NCI-H446 (cell line): ENCODE data around the gene STX8.
A peak's percentile ranks its signal among the peaks of the same experiment; 100 is the strongest.

Source experiments
- DNase-seq, 2 experiments: peaks; one replicate each; lab custom pipeline; 2025; lab: John Stamatoyannopoulos, UW

The STX8 gene

DNA sequence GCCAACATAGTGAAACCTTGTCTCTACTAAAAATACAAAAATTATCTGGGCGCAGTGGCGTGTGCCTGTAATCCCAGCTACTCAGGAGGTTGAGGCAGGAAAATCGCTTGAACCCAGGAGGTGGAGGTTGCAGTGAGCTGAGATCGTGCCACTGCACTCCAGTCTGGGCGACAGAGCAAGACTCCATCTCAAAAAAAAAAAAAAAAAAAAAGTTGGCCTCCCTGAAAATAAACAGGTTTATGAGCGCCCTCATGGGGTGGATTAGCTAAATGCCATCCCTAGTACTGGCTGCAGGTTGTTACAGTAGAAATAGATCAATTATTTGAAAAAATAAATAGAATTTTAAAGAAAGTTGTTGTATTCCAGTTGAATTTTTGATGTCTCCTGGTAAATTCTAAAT lies 20.9 kb downstream of the STX8 start:
- peak in 1 of 2 experiments; percentile 57 for DNase-seq

GRCh38 chr17:9553596-9553995 lies 22.0 kb downstream of the STX8 start:
- DNase-seq, result no peak

GRCh38 chr17:9553181-9553580 lies 22.4 kb downstream of the STX8 start:
- no peak for DNase-seq

- no peak for DNase-seq
Measured at GRCh38 chr17:9549215-9549614, 26.4 kb downstream of the STX8 start.

- no peak for DNase-seq
Measured at GRCh38 chr17:9544221-9544620, 31.4 kb downstream of the STX8 start.

DNA sequence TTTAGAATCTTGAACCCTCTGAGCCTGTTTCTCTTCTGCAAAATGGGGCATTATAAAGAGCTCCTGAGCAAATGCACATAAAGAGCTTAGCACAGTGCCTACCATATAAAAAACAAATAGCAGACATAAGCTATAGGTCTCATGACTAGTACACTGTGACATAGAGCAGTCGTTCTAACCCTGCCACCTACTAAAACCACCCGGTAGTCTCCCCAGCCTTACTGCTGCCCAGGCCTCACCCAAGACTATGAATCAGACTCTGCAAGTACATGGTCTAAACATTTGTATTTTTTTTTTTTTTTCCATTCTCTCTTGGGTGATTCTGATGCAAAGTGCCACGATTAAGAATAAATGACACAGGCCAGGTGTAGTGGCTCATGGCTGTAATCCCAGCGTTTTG lies 33.9 kb downstream of the STX8 start:
- DNase-seq, result no peak

DNA sequence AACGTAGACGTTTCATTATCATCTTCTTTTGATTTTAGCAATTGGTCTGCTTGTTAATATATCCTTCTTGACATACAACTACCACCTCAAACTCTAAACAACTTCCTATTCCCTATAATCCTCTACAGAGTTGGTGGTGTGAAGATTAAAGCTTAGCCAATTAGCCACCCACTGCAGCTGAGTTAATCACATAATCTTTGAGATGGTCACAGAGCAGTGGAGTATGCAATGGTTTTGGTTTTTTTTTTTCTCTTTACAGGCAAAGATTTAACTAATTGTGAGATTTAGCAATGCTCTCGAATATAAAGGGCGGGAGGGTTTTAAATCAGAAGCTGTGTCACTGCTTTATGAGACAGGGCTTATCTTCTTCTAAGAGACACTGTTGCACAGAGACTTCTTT lies 37.0 kb downstream of the STX8 start:
- no peak for DNase-seq

GRCh38 chr17:9537177-9537776 lies 38.3 kb downstream of the STX8 start:
- no peak for DNase-seq

GRCh38 chr17:9536061-9536460 lies 39.6 kb downstream of the STX8 start:
- no peak for DNase-seq

DNA sequence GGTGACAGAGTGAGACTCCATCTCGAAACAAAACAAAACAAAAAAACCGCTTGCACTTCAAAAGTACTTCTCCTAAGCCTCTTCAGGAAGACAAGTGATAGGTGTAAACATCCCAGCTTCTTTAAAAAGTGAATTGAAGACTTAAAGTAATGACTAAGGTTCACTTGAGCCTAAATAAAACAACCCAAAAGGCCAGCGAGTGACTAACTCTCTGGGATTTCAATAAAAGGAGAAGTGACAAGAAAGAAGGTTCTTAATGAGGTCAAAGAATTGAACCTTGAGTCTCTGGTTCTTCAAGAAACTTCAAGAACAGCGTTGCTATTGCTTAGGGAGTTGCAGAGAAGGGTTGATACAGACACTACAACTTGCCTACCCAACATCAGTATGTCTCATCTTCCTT lies 42.2 kb downstream of the STX8 start:
- DNase-seq, result no peak

DNA sequence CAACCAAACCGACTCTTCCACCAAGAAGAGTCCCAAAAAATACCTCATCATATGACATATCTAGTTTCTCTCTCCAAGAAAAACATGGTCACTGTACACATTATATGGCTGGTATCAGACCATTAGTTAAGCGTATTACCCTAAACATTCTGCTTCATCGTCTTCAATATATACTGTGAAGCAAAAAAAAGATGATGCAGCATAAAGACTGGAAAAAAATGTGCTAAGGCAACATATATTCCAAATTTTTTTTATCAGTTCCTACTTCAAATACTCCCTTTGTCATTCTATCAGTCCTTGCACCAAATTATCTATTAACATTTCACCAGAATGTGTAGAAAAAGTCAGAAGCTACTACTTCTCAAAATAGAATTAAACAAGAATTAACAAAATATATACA lies 42.9 kb downstream of the STX8 start:
- no peak for DNase-seq

- no peak for DNase-seq
Measured at GRCh38 chr17:9531034-9531433, 44.6 kb downstream of the STX8 start.

- DNase-seq, result peak in 1 of 2 experiments; percentile 18
Measured at GRCh38 chr17:9529033-9529700, 46.5 kb downstream of the STX8 start.

- DNase-seq, result no peak
Measured at GRCh38 chr17:9527788-9528187, 47.8 kb downstream of the STX8 start.

DNA sequence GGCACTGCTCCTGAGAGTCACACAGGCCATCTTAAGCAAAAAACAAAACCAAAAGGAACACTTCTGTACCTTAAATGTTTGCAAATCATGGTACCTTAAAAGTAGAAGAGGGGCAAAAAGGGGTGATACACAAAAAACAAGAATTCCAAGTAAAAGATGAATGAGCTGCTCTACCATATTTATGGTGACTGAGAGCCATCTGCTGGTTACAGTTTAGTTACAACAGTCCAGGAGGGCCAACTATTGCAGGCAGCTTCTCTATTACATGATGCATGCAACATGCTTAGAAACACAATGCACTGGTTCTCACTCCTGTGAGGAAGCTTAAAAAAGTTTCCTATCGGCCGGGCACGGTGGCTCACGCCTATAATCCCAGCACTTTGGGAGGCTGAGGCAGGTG lies 53.5 kb downstream of the STX8 start:
- DNase-seq, result peak in 1 of 2 experiments; percentile 6

DNA sequence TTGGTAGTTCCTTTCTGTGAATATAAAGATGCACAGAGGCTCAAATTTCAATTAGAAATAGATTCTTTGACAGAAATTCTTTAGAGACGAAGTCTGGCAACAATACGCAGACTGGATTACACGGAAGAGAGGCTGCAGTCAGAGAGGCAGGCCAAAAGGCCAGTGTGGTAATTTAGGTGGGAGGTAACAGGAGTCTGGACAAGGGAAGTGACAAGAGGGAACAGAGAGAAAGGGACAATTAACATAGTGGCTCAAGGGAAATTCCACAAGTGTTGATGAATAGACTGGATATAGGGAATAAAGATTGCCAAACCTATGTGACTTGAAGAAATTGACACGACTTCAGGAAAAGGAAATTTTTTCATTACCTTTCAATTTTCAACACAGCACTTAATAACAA lies 54.6 kb downstream of the STX8 start:
- no peak for DNase-seq

- DNase-seq, result no peak
Measured at GRCh38 chr17:9520649-9521048, 55.0 kb downstream of the STX8 start.

DNA sequence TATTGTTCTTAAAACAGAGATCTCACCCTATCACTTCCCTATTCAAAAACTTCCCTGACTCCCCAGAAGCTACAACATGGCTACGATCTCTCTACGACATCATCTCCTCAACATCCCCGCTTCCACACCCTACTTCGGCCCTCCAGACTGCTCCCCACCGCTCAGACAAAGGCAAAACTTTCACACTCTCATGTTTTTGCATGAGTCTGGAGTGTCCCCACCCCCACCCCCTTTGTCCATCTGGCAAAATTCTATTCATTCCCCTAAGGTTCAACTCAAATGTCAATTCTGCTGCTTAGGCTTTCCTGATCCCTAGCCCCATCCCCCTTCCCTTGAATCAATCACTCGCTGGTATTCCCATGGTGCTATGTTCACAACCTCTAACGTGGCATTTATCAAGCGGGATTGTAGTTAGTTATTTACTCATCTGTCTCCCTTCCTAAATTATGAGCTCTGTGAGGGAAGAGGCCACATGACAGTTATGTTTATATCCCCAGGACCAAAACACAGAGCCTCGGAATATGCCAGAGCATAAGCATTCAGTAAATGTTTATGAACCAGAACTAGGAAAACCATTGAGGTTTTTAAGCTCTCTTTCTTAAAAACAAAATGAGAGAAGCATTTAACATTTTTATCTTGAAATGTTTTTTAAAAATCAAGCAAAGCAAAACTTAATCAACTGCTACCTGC lies 55.9 kb downstream of the STX8 start:
- no peak for DNase-seq

DNA sequence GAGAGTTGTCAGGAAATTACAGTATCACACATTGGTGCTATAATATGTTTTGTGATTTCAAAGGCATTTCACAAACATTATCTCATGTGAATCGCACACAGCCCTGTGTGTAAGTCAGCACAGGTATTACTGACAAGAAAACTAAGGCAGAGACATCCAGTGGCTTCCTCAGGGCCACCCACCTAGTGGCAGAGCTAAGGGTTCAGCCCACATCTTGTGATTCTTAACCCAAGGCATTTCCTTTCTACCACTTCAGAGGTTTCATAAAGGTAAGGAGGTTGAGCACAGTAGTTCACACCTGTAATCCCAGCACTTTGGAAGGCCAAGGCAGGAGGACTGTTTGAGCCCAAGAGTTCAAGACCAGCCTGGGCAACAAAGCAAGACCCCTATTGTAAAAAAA lies 58.2 kb downstream of the STX8 start:
- DNase-seq, result no peak

DNA sequence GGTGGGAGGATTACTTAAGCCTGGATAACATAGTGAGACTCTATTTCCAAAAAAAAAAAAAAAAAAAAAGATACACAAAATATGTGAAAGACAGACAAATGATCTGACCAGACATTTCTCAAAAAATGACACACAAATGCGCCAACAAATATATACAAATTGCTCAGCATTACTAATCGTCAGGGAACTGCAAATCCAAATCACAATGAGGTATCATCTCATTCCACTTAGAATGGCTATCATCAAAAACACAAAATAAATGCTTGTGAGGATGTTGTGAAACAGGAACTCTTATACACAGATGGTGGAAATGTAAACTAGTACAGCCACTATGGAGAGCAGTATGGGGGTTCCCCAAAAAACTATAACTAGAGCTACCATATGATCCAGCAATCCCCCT lies 62.4 kb downstream of the STX8 start:
- no peak for DNase-seq

- no peak for DNase-seq
Measured at GRCh38 chr17:9512323-9513168, 63.1 kb downstream of the STX8 start.

GRCh38 chr17:9509236-9509816 lies 66.3 kb downstream of the STX8 start:
- DNase-seq, result no peak
